PC-3 (cell line): ENCODE data around the gene FLNC. TPM values are rescaled to one million over a fixed set of nuclear protein-coding genes. Genes with fewer than 3 reads are reported as not detected.
A peak's percentile ranks its signal among the peaks of the same experiment; 100 is the strongest.

Experiments
- ATAC-seq: fragments of 200-7000 bp; cut with Tn5 transposase; 2 replicates; pipeline ENCODE4 v1.9.1; 2020; ENCODE audit warnings: mild to moderate bottlenecking, moderate library complexity
- BruUV-seq: library from RNA; stranded (reverse); fragments of 400-500 nt; replicated peaks from 2 replicates; lab custom pipeline; 2021; lab: Mats Ljungman, UMichigan
- CTCF ChIA-PET: fragments of 300-600 bp; sonication (Branson Sonifier 250); formaldehyde crosslinking; loops from one replicate; lab custom pipeline; 2022; ENCODE audit warnings: antibody characterized with exemption; lab: Charles Lee
- POLR2A ChIA-PET: fragments of 300-600 bp; sonication (Branson Sonifier 250); formaldehyde crosslinking; loops from one replicate; lab custom pipeline; 2022; ENCODE audit warnings: antibody characterized with exemption; ENCODE audit not compliant: unreplicated experiment; lab: Charles Lee
- DNase-seq: peaks from one replicate; pipeline ENCODE4 v3.0.0-alpha.2; 2015
- H2AFZ ChIP-seq: fragments of 300-600 bp; sonication (generic); 2 replicates; pipeline ENCODE4 v1.6.0; 2016; ENCODE audit warnings: antibody characterized with exemption, low read length
- H3F3A ChIP-seq: fragments of 300-600 bp; sonication (generic); one replicate; pipeline ENCODE4 v1.6.0; 2017; ENCODE audit warnings: antibody characterized with exemption, low read length, control low read depth, mild to moderate bottlenecking; ENCODE audit not compliant: unreplicated experiment
- H3K27ac ChIP-seq: fragments of 300-600 bp; sonication (generic); 2 replicates; pipeline ENCODE4 v1.5.1; 2016; ENCODE audit warnings: mild to moderate bottlenecking, low read length
- H3K27me3 ChIP-seq: fragments of 300-600 bp; sonication (generic); 2 replicates; pipeline ENCODE4 v1.6.1; 2016; ENCODE audit warnings: low read length, mixed read lengths
- H3K36me3 ChIP-seq: fragments of 300-600 bp; sonication (generic); 2 replicates; pipeline ENCODE4 v1.6.1; 2016; ENCODE audit warnings: low read depth, mixed run types, low read length, mixed read lengths
- H3K4me1 ChIP-seq: fragments of 300-600 bp; sonication (generic); 2 replicates; pipeline ENCODE4 v1.5.1; 2016; ENCODE audit warnings: low read length; ENCODE audit not compliant: insufficient read depth
- H3K4me2 ChIP-seq: fragments of 300-600 bp; sonication (generic); 2 replicates; pipeline ENCODE4 v1.6.0; 2016; ENCODE audit warnings: low read length
- H3K4me3 ChIP-seq: fragments of 300-600 bp; sonication (generic); 2 replicates; pipeline ENCODE4 v1.5.1; 2016; ENCODE audit warnings: mild to moderate bottlenecking, low read length, mixed read lengths
- H3K79me2 ChIP-seq: fragments of 300-600 bp; sonication (generic); 2 replicates; pipeline ENCODE4 v1.6.1; 2017; ENCODE audit warnings: low read length, mixed read lengths
- H3K9ac ChIP-seq: fragments of 300-600 bp; sonication (generic); 2 replicates; pipeline ENCODE4 v1.6.0; 2016; ENCODE audit warnings: mild to moderate bottlenecking, low read length
- H3K9me2 ChIP-seq: fragments of 300-600 bp; sonication (generic); replicated peaks from 2 replicates; pipeline ENCODE4 v1.6.1; 2016; ENCODE audit warnings: mixed run types, low read length, mixed read lengths
- H3K9me3 ChIP-seq: fragments of 300-600 bp; sonication (generic); 2 replicates; pipeline ENCODE4 v1.6.1; 2016; ENCODE audit warnings: low read length, mixed read lengths
- H4K20me1 ChIP-seq: fragments of 300-600 bp; sonication (generic); 2 replicates; pipeline ENCODE4 v1.6.1; 2016; ENCODE audit warnings: low read length, mixed read lengths
- EZH2 ChIP-seq: fragments of 300-600 bp; sonication (generic); IDR thresholded peaks from one replicate; pipeline ENCODE4 v1.6.1; 2017; ENCODE audit warnings: antibody characterized with exemption, mild to moderate bottlenecking, low read length; ENCODE audit not compliant: unreplicated experiment
- EZH2phosphoT487 ChIP-seq: fragments of 300-600 bp; sonication (generic); IDR thresholded peaks from 2 replicates; pipeline ENCODE4 v1.6.1; 2018; ENCODE audit warnings: mild to moderate bottlenecking, antibody characterized with exemption, low read length, borderline replicate concordance
- intact Hi-C: fragments of 100-400 bp; cut with micrococcal nuclease; formaldehyde crosslinking; loops from 2 replicates; pipeline ENCODE4 v1.9.0; 2023
- total RNA-seq: library from RNA; depleted of rRNA; stranded (reverse); fragments of >200 nt; gene quantifications from 2 replicates; pipeline ENCODE4 v1.2.3, GENCODE V29; 2014
- TF ChIP-seq, protein P1 (sequence below): fragments of 300-600 bp; sonication (generic); conservative IDR thresholded peaks from 2 replicates; pipeline ENCODE4 v1.5.1; 2017; ENCODE audit warnings: antibody characterized with exemption, low read depth, mild to moderate bottlenecking, low read length

Gene FLNC
- total RNA-seq, 1 experiment from 2014 or later = 88.7 TPM

DNA sequence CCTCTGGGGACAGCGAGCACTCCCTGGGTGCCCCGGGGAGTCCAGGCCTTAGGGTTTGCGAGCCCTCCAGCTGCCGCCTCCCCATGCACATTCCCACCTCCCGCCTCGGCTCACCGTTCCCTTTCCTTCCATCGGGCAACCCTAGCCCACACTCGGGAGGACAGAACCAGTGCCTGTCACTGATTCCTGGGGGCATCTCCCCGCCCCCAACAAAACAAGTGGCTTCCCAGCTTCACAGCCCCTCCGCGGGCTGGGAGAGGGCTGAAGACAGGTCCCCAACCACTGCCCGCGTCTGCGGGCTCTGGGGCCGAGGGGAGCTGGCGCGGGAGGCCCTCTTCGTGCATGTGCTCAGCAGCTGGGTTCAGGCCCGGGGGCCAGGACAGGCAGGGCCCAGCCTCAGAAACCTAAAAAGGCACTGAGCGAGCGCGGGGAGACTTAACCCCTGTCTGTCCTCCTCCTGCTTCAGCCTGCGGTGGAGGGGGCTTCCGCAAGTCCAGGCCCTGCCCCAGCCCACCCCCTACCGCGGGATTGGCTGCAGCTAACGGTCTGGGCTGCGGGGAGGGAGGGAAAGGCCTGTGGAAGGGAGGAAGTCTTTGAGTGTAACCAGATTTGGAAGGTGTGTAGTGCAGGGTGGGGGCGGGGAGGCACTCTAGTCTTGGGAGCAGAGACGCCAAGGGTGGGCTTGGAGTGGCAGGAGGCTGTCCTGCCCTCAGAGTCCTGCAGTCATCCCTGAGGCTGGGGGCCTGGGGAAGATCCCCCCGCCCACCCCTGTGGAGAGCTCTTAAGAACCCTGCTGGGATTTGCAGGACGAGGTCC, 1.2 kb downstream of the FLNC start:
- intact Hi-C loops = no loop called here
- peak; percentile 3 for DNase-seq
- no TSS peak for BruUV-seq
- H3K27me3 ChIP-seq = no peaks in the 10 kb centered on the region
- peak overlapping the region; percentile 84 for H3K4me3 ChIP-seq
- no peaks in the 10 kb centered on the region; the same call in 1 of the 2 replicates for H4K20me1 ChIP-seq
- peaks cover 7% of the 10 kb centered on the region; the same call in 1 of the 2 replicates for H3K36me3 ChIP-seq
- peaks cover 45% of the 10 kb centered on the region for H3K79me2 ChIP-seq
- peaks cover 64% of the 10 kb centered on the region for H3K4me1 ChIP-seq
- peak; percentile 14; the same call in 1 of the 2 replicates for ATAC-seq
- CTCF ChIA-PET = no interaction called here
- H3K9me3 ChIP-seq = no peaks in the 10 kb centered on the region
- no peak overlapping the region for H3K27ac ChIP-seq
- H3K4me2 ChIP-seq = peak overlapping the region; percentile 95
- H3F3A ChIP-seq = no peaks in the 10 kb centered on the region
- H3K9ac ChIP-seq = peak overlapping the region; percentile 60
- no peak for TF ChIP-seq EZH2phosphoT487
- TF ChIP-seq, protein P1, sequence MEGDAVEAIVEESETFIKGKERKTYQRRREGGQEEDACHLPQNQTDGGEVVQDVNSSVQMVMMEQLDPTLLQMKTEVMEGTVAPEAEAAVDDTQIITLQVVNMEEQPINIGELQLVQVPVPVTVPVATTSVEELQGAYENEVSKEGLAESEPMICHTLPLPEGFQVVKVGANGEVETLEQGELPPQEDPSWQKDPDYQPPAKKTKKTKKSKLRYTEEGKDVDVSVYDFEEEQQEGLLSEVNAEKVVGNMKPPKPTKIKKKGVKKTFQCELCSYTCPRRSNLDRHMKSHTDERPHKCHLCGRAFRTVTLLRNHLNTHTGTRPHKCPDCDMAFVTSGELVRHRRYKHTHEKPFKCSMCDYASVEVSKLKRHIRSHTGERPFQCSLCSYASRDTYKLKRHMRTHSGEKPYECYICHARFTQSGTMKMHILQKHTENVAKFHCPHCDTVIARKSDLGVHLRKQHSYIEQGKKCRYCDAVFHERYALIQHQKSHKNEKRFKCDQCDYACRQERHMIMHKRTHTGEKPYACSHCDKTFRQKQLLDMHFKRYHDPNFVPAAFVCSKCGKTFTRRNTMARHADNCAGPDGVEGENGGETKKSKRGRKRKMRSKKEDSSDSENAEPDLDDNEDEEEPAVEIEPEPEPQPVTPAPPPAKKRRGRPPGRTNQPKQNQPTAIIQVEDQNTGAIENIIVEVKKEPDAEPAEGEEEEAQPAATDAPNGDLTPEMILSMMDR = no peak
- TF ChIP-seq EZH2 = no peak
- H2AFZ ChIP-seq = peak overlapping the region; percentile 38; the same call in 1 of the 2 replicates
- POLR2A ChIA-PET = no interaction called here
- no peaks in the 10 kb centered on the region for H3K9me2 ChIP-seq

DNA sequence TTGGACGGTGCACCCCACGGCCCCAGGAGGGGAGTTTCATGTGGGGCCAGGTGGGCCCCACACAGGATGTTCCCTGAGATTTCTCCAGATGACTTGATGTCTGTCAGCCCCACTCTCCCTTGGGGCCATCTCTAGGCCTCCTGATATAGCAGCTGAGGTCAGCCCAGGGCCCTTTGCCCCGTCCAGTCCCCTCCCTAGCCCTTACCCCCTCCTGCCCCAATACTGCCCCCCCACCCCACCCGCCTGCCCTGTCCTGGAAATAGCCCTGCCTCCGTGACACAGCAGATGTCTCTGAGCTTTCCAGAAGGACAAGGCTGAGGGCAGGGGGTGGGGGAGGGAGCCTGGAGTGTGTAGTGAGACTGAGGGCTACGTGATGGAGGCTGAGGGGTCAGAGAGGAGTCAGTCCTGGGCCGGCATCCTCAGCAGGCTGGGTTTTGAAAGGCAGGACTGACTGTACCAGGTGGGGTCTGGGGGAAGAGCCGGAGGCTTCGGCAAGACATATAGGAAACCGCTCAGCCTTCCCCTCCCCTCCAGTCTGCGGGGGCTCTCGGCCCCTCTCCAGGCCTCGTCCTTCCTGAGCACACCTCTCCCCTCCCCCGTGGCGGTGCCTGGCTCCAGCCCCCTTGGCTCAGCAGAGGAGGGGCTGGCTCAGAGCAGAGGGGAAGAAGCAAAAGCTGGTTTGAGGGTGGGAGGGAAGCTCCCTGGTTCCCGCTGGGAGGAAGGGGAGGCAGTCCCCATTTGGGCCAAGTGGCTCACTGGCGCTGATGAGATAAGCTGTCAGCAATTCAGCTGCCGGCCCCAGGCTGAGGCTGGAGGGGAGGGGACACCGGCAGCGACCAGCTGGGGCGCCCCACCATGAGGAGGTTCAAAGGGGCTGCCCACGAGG, 2.0 kb downstream of the FLNC start:
- Histone ChIP-seq H3K36me3 (peaks cover 7% of the 10 kb centered on the region; the same call in 1 of the 2 replicates), H3K4me3 (peak overlapping the region; percentile 84), H3K9me3 (no peaks in the 10 kb centered on the region), H3K9ac (peak overlapping the region; percentile 60), H3K79me2 (peaks cover 45% of the 10 kb centered on the region), H2AFZ (no peak overlapping the region), H3K9me2 (no peaks in the 10 kb centered on the region), H3K27me3 (no peaks in the 10 kb centered on the region), H3K27ac (peak overlapping the region; percentile 64; the same call in 1 of the 2 replicates), H3F3A (no peaks in the 10 kb centered on the region), H3K4me1 (peaks cover 55% of the 10 kb centered on the region), H3K4me2 (peak overlapping the region; percentile 95), H4K20me1 (no peaks in the 10 kb centered on the region; the same call in 1 of the 2 replicates)
- ChIA-PET CTCF (no interaction called here), POLR2A (no interaction called here)
- TF ChIP-seq EZH2 = no peak
- TF ChIP-seq, protein P1 = no peak
- TF ChIP-seq EZH2phosphoT487 = no peak
- BruUV-seq = no TSS peak
- no peak for ATAC-seq
- DNase-seq = peak; percentile 15
- intact Hi-C loops = no loop called here
